ENCODE data around the gene TBC1D32. TPM values are rescaled to one million over a fixed set of nuclear protein-coding genes. Genes with fewer than 3 reads are reported as not detected.
"Not testable (repeated sequence)": the region's sequence is repeated elsewhere in the genome, so short reads cannot be mapped to it uniquely, and the experiment has no call there.

Gene TBC1D32
- total RNA-seq, 1 donor from 2014 or later, result 6.6 TPM

DNA sequence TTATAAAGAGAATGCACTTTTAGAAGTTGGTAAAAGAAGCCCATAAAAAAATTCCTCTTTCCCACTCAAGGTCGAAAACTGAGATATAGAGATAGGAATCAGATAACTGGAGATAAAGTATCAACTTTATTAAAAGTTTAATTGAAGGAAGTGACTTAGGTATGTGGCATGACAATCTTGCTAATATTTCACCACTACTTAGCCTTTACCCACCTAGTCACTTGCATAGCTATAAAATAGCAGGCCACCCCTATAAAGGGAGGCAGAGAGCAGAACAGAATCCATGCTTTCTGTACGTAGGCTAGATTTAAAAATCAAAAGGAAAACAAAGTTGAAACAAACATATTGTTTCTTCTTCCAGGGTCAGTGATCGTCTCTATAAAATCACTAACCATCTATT, 13.2 kb upstream of the TBC1D32 start:
- no peak overlapping the region for H3K4me3 Mint-ChIP-seq (ENCODE audit: low read depth)

DNA sequence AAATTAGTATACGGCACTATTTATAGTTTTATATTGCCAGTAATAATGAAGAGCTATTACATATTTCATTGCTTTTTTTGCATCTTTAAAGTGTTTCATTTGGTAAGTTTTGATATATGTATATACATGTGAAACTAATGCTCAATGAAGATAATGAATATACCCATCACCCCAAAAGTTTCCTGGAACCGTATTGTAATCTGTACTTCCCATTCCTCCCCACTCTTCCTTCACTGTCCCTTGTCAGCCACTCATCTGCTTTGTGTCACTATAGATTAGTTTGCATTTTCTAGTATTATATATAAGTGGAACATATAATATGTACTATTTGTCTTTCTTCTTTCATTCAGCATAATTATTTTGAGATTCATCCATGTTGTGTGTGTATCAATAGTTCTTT, 10.3 kb upstream of the TBC1D32 start:
- Mint-ChIP-seq H3K27me3 (ENCODE audit: low read depth) (peaks cover 21% of the 10 kb centered on the region), H3K36me3 (ENCODE audit: low read depth) (no peaks in the 10 kb centered on the region), H3K4me1 (ENCODE audit: low read depth) (no peaks in the 10 kb centered on the region), H3K9me3 (no peaks in the 10 kb centered on the region), H3K27ac (no peak overlapping the region), H3K4me3 (ENCODE audit: low read depth) (no peak overlapping the region)
- intact Hi-C loops (cut with micrococcal nuclease), result no loop called here
- DNase-seq (ENCODE audit: low spot score), result no peak

More for the DNA sequence above, 13.2 kb upstream of the TBC1D32 start:
- no peaks in the 10 kb centered on the region for H3K36me3 Mint-ChIP-seq (ENCODE audit: low read depth)
- DNase-seq (ENCODE audit: low spot score), result no peak
- no peaks in the 10 kb centered on the region for H3K4me1 Mint-ChIP-seq (ENCODE audit: low read depth)
- peaks cover 23% of the 10 kb centered on the region for H3K27me3 Mint-ChIP-seq (ENCODE audit: low read depth)
- no peak overlapping the region for H3K27ac Mint-ChIP-seq
- intact Hi-C loops (cut with micrococcal nuclease), result no loop called here
- no peaks in the 10 kb centered on the region for H3K9me3 Mint-ChIP-seq

DNA sequence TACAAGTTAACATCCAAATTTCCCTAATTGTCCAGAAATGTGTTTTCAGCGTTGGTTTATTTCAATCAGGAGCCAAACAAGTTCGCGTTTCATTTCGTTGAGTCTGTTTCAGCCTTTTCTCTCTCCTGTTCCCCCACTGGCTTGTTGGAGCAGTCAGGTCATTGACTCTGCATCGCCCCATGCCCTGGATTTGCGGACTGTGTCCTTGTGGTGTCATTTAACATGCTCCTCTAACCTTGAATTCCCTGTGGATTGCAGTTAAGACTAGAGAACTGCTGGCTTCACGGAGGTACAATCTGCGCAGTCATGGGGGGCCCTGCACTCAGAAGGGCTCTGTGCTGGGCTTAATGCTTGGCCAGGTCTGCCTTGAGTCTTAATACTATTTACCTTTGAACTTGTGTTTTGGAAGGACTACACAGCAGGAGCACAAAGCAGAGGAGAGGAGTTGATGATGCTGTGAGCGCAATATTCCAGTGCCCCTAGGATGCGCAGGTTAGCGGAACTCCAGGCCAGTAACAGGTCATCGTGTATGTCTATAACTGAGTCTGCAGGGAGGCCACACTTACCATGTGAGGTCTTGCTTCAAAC, 5.5 kb upstream of the TBC1D32 start:
- H3K27me3 Mint-ChIP-seq (ENCODE audit: low read depth), result peaks cover 17% of the 10 kb centered on the region
- intact Hi-C loops (cut with micrococcal nuclease), result loop anchor here (10.0 kb wide), 1 partner anchor 1985 kb away; no protein-coding TSS in a partner anchor
- H3K9me3 Mint-ChIP-seq, result no peaks in the 10 kb centered on the region
- no peak overlapping the region for H3K27ac Mint-ChIP-seq
- DNase-seq (ENCODE audit: low spot score), result no peak
- no peak overlapping the region for H3K4me3 Mint-ChIP-seq (ENCODE audit: low read depth)
- H3K4me1 Mint-ChIP-seq (ENCODE audit: low read depth), result peaks cover 5% of the 10 kb centered on the region
- no peaks in the 10 kb centered on the region for H3K36me3 Mint-ChIP-seq (ENCODE audit: low read depth)

DNA sequence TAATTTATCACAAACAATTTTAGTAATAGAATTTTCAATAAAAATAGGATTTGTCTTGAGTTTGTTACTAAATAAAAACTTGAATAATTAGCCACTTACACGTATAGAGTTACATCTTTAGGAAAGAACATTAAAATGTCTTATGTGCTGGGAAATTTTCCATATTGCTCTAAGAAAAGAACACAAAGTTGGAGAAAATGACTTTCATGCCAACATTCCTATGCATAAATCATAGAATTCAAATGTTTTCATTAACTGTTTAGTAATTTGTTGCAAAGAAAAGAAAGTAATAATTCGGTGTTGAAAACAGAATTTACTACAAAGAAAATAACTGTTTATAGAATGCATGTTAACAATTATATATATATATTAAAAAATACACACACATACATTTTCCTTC, 4.7 kb upstream of the TBC1D32 start:
- Mint-ChIP-seq H3K27ac (no peak overlapping the region), H3K4me1 (ENCODE audit: low read depth) (peaks cover 6% of the 10 kb centered on the region), H3K4me3 (ENCODE audit: low read depth) (no peak overlapping the region), H3K9me3 (no peaks in the 10 kb centered on the region), H3K27me3 (ENCODE audit: low read depth) (peaks cover 17% of the 10 kb centered on the region), H3K36me3 (ENCODE audit: low read depth) (no peaks in the 10 kb centered on the region)
- intact Hi-C loops (cut with micrococcal nuclease), result loop anchor here (10.0 kb wide), 1 partner anchor 1984 kb away; no protein-coding TSS in a partner anchor
- DNase-seq (ENCODE audit: low spot score), result no peak

DNA sequence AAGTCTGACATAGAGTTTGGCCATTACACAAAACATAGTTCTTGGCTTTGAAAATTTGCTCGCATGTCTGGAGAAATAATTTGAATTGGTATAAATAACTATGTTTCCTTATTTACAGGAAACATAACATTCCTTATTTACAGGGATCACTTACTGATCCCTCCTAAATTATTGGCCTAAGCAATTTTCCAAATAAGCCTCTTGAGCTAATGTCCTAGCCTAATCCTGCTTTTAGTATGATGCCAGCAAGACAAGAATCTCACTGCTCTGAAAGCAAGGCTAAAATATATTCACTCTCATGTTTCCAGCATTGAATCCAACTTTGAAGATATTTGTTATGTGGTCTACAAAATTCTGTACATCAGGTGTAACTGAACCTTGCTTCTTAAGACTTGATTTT, 4.1 kb upstream of the TBC1D32 start:
- peaks cover 9% of the 10 kb centered on the region for H3K4me1 Mint-ChIP-seq (ENCODE audit: low read depth)
- H3K4me3 Mint-ChIP-seq (ENCODE audit: low read depth), result no peak overlapping the region

DNA sequence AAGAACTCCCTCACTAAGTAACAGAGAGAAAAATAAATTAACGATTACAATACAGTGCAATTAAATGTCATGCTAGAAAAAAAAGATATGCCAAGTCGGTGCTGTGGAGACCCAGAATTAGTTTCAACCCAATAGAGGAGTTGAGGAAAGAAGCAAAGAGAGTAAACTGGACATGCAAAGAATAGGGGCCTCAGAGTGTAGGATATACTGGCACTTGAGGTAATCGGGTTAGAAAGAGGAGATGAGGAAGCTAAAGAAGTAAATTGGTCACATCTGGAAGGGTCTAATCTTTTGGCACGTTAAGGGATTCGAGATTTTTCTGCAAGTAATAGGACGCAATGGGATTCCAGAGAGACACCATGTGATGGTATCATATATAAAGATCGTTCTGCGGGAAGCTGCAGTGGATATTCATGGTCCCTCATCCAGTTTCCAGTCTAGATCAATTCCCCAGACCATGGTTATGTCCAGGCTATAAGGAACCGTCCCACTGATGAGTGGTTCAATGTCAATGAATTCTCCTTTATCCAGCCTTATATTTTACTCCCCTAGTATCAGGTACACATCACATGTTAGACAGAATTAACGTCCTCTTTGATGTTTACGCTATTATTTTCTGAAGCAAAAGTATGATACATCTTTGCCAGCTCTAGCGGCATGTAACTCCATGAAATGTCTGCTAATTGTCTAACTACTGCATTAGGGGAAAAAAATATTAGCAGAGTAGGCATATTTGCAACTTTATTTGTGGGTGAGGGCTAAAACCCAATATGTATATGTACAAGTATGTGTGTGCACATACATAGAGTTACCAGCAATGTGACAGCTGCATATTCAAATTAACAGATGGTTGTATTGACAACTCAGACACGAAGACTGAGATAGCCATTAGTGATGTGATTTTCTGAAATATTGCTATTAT, 1.1 kb upstream of the TBC1D32 start:
- Mint-ChIP-seq H3K4me1 (ENCODE audit: low read depth) (peaks cover 30% of the 10 kb centered on the region), H3K36me3 (ENCODE audit: low read depth) (no peaks in the 10 kb centered on the region), H3K27ac (peak overlapping the region; percentile 99), H3K4me3 (ENCODE audit: low read depth) (peak overlapping the region; percentile 95), H3K9me3 (no peaks in the 10 kb centered on the region), H3K27me3 (ENCODE audit: low read depth) (peaks cover 8% of the 10 kb centered on the region)
- DNase-seq (ENCODE audit: low spot score), result no peak
- intact Hi-C loops (cut with micrococcal nuclease), result loop anchor here (10.0 kb wide), 1 partner anchor 1981 kb away; no protein-coding TSS in a partner anchor

More for the DNA sequence above, 4.1 kb upstream of the TBC1D32 start:
- intact Hi-C loops (cut with micrococcal nuclease), result loop anchor here (10.0 kb wide), 1 partner anchor 1984 kb away; no protein-coding TSS in a partner anchor
- H3K27me3 Mint-ChIP-seq (ENCODE audit: low read depth), result peaks cover 15% of the 10 kb centered on the region
- H3K27ac Mint-ChIP-seq, result no peak overlapping the region
- DNase-seq (ENCODE audit: low spot score), result no peak
- H3K9me3 Mint-ChIP-seq, result no peaks in the 10 kb centered on the region
- H3K36me3 Mint-ChIP-seq (ENCODE audit: low read depth), result no peaks in the 10 kb centered on the region

DNA sequence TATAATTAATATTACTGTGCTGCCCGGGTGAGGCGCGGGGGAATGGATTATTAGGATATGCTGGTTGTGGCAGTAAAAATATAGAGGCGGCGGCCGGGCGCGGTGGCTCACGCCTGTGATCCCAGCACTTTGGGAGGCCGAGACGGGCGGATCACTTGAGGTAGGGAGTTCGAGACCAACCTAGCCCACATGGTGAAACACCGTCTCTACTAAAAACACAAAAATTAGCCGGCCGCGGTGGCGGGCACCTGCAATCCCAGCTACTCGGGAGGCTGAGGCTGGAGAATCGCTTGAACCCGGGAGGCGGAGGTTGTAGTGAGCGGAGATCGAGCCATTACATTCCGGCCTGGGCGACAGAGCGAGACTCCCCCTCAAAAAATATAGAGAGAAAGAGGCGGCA, 586 bp downstream of the TBC1D32 start:
- not testable (repeated sequence) for DNase-seq (ENCODE audit: low spot score); H3K27me3 Mint-ChIP-seq (ENCODE audit: low read depth); H3K36me3 Mint-ChIP-seq (ENCODE audit: low read depth); H3K9me3 Mint-ChIP-seq
- intact Hi-C loops (cut with micrococcal nuclease), result loop anchor here (1.0 to 10.0 kb wide), 4 partner anchors 12 to 1979 kb away; no protein-coding TSS in a partner anchor
- Mint-ChIP-seq H3K4me1 (ENCODE audit: low read depth) (peaks cover 32% of the 10 kb centered on the region), H3K4me3 (ENCODE audit: low read depth) (peak overlapping the region; percentile 95), H3K27ac (peak overlapping the region; percentile 67)

DNA sequence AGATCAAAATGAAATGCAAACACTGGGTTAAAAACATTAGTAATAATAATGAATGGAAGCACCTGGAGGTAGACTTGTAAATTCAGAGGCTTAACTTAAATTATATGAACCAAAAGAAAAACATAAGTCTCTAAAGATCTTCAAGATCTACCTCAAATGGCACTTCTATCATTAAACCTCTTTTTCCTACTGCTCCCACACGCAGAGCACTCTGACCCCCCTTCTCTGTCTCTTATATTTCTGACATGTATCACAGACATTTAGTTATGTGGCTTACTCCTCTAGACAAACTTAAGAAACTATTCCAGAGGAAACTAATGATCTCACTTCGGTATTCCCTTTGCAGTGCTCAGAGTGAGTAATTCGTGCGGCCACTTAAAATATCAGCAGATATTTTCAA, 1.1 kb downstream of the TBC1D32 start:
- no peaks in the 10 kb centered on the region for H3K9me3 Mint-ChIP-seq
- peaks cover 32% of the 10 kb centered on the region for H3K4me1 Mint-ChIP-seq (ENCODE audit: low read depth)
- DNase-seq (ENCODE audit: low spot score), result no peak
- peaks cover 3% of the 10 kb centered on the region for H3K27me3 Mint-ChIP-seq (ENCODE audit: low read depth)
- intact Hi-C loops (cut with micrococcal nuclease), result loop anchor here (5.0 to 10.0 kb wide), 2 partner anchors 86 to 1978 kb away; no protein-coding TSS in a partner anchor
- H3K4me3 Mint-ChIP-seq (ENCODE audit: low read depth), result peak overlapping the region; percentile 95
- H3K27ac Mint-ChIP-seq, result peak overlapping the region; percentile 67
- H3K36me3 Mint-ChIP-seq (ENCODE audit: low read depth), result no peaks in the 10 kb centered on the region

DNA sequence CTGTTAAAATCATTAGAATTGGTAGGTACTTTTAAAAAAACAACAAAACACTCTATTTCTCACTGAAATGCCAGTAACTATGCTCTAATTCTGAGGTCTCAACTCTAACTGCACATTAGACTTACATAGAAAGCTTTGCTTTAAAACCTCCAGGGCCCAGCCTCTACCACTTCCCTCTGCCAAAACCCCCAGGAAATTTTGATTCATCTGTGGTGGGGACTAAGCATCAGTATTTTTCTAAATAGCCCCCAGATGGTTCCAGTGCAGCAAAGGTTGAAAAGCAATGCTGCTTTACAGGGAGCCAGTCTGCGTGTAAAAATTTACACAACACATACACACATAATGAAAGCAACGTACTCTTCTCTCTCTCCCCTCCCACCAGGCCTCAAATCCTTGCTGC, 3.8 kb downstream of the TBC1D32 start:
- Mint-ChIP-seq H3K4me3 (ENCODE audit: low read depth) (no peak overlapping the region), H3K4me1 (ENCODE audit: low read depth) (peaks cover 32% of the 10 kb centered on the region), H3K27ac (no peak overlapping the region), H3K9me3 (no peaks in the 10 kb centered on the region), H3K36me3 (ENCODE audit: low read depth) (no peaks in the 10 kb centered on the region), H3K27me3 (ENCODE audit: low read depth) (no peaks in the 10 kb centered on the region)
- intact Hi-C loops (cut with micrococcal nuclease), result loop anchor here (5.0 to 10.0 kb wide), 2 partner anchors 83 to 1976 kb away; no protein-coding TSS in a partner anchor
- no peak for DNase-seq (ENCODE audit: low spot score)

DNA sequence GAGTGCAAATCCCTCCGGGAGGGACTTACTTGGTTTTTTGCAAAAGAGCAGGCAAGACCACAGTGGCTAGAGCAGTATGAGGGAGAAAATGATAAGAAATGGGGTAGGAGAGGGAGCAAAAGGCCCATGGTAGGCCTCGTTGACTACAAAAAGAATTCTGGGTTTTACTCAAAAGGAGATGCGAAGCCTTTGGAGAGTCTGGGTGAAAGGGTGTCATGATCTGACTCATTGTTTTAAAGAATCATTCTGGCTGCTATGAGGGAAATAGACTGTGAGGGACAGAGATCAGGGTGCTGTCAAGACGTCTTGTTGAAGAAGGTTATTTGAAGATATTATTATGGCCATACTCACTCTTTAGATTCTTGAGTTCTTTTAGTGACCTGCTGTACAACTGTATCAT, 13.0 kb downstream of the TBC1D32 start:
- Mint-ChIP-seq H3K9me3 (no peaks in the 10 kb centered on the region), H3K27me3 (ENCODE audit: low read depth) (no peaks in the 10 kb centered on the region), H3K4me3 (ENCODE audit: low read depth) (no peak overlapping the region), H3K27ac (peak overlapping the region; percentile 57), H3K4me1 (ENCODE audit: low read depth) (peaks cover 13% of the 10 kb centered on the region), H3K36me3 (ENCODE audit: low read depth) (peaks cover 12% of the 10 kb centered on the region)
- intact Hi-C loops (cut with micrococcal nuclease), result loop anchor here (1.0 kb wide), 1 partner anchor 13 kb away; the partner anchor contains the start of gene TBC1D32
- no peak for DNase-seq (ENCODE audit: low spot score)

DNA sequence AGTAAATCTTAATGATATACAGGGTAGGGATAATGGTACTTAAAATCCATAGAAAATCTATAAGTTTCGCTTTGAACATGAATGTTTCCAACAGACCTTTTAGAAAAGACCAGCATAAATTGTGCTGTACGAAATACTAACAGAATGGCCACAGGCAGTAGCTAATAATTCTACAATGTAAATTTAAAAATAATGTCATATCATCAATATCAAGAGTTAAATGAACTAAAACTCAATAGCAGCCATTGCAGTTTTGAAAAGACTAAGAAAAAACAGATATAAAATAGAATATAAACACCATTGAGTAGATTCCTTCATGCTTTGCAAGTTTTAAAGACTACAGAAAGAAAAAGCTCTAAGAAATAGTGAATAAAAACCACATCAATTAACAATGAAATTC, 14.7 kb downstream of the TBC1D32 start:
- Mint-ChIP-seq H3K27ac (no peak overlapping the region), H3K36me3 (ENCODE audit: low read depth) (peaks cover 9% of the 10 kb centered on the region), H3K9me3 (no peaks in the 10 kb centered on the region), H3K4me1 (ENCODE audit: low read depth) (peaks cover 13% of the 10 kb centered on the region), H3K4me3 (ENCODE audit: low read depth) (no peak overlapping the region), H3K27me3 (ENCODE audit: low read depth) (no peaks in the 10 kb centered on the region)
- DNase-seq (ENCODE audit: low spot score), result no peak
- intact Hi-C loops (cut with micrococcal nuclease), result no loop called here

DNA sequence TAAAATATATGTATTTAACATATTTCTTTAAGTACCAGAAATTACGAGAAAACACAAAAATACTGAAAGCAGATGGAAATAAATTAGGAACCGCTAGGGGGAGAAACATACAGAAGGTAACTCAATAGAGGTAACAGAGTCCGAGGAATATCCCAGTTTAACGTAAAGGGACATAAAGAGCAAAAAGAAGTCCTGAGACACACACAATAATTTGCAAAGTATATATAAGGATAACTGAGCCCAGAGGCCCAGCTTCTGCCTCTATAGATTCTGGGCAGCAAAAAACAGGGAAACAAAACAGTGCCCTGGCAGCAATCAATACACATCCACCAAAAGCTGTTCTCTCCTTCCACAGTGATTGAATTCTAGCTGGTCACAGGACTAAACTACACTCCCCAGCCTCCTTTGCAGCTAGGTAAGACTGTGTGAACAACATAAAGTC, 15.1 kb downstream of the TBC1D32 start:
- intact Hi-C loops (cut with micrococcal nuclease), result no loop called here
- H3K36me3 Mint-ChIP-seq (ENCODE audit: low read depth), result peaks cover 9% of the 10 kb centered on the region
- peaks cover 13% of the 10 kb centered on the region for H3K4me1 Mint-ChIP-seq (ENCODE audit: low read depth)
- no peaks in the 10 kb centered on the region for H3K9me3 Mint-ChIP-seq
- no peaks in the 10 kb centered on the region for H3K27me3 Mint-ChIP-seq (ENCODE audit: low read depth)
- DNase-seq (ENCODE audit: low spot score), result no peak
- no peak overlapping the region for H3K4me3 Mint-ChIP-seq (ENCODE audit: low read depth)
- H3K27ac Mint-ChIP-seq, result no peak overlapping the region
